ENCODE results near the gene CRYL1. TPM values are rescaled to one million over a fixed set of nuclear protein-coding genes. Genes with fewer than 3 reads are reported as not detected.

The CRYL1 gene
- total RNA-seq, 1 donor from 2014 or later: 3.6 TPM

DNA sequence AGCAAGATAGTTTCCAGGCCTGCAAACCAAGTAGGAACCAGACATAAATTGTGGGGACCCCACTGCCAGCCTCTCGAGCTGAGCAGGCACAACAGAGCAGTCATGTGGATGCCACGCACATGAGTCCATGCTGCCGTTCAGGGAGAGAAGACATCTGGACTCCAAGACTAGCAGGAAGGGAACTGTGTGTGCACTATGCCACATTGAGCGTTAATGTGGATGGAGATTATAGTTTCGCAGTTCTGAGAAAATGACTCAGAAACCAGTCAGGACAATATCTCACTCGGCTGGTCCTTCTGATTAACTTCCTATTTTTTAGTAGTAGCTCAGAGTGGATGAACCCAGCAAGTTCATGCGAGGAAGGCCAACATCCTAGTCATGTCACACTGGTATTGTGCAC is 124.9 kb downstream of the CRYL1 start:
- no peak overlapping the region for H3K4me3 Mint-ChIP-seq
- Histone ChIP-seq H3K9ac (no peak overlapping the region), H3K9me3 (ENCODE audit: low read depth) (no peaks in the 10 kb centered on the region), H4K20me1 (ENCODE audit: low read depth) (no peaks in the 10 kb centered on the region), H3K79me2 (ENCODE audit: low read depth) (no peaks in the 10 kb centered on the region), H3K4me3 (no peak overlapping the region), H3K27me3 (no peaks in the 10 kb centered on the region), H3K4me2 (no peak overlapping the region), H3K4me1 (no peaks in the 10 kb centered on the region), H2AFZ (replicated peaks) (no peak overlapping the region), H3K36me3 (no peaks in the 10 kb centered on the region), H3F3A (ENCODE audit: low read depth) (no peaks in the 10 kb centered on the region), H3K27ac (no peak overlapping the region)
- no peaks in the 10 kb centered on the region for H3K36me3 Mint-ChIP-seq
- H3K27me3 Mint-ChIP-seq (ENCODE audit: insufficient read depth, low read depth): peaks cover 12% of the 10 kb centered on the region
- peaks cover 3% of the 10 kb centered on the region for H3K9me3 Mint-ChIP-seq
- no peak for TF ChIP-seq EZH2phosphoT487 (IDR thresholded peaks at IDR 0.05)
- DNase-seq (ENCODE audit: low spot score): no peak
- H3K27ac Mint-ChIP-seq: no peak overlapping the region
- H3K4me1 Mint-ChIP-seq: no peaks in the 10 kb centered on the region

DNA sequence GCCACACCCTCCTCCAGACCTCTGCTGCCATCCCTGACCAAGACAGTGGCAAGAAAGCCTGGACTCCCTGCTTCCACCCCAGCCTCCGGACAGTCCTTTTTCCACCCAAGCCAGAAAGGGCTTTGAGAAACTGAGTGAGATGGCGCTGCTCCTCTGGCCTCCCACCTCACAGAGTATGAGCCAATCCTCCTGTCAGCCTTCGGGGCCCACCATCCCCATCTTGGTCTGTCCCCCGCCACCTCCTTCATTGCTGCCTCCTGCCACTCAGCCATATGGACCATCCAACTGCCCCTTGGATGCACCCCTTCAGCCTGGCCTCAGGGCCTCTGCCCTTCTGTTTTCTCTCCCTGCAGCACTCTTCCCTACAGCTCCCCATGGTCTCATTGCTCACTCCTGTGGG is 125.7 kb downstream of the CRYL1 start:
- Histone ChIP-seq H3K36me3 (no peaks in the 10 kb centered on the region), H3K4me3 (no peak overlapping the region), H3K27me3 (no peaks in the 10 kb centered on the region), H3F3A (ENCODE audit: low read depth) (no peaks in the 10 kb centered on the region), H3K9ac (no peak overlapping the region), H3K4me2 (no peak overlapping the region), H3K79me2 (ENCODE audit: low read depth) (no peaks in the 10 kb centered on the region), H3K27ac (no peak overlapping the region), H3K9me3 (ENCODE audit: low read depth) (no peaks in the 10 kb centered on the region), H2AFZ (replicated peaks) (no peak overlapping the region), H3K4me1 (no peaks in the 10 kb centered on the region), H4K20me1 (ENCODE audit: low read depth) (no peaks in the 10 kb centered on the region)
- peaks cover 4% of the 10 kb centered on the region for H3K9me3 Mint-ChIP-seq
- DNase-seq (ENCODE audit: low spot score): no peak
- H3K27ac Mint-ChIP-seq: no peak overlapping the region
- no peaks in the 10 kb centered on the region for H3K36me3 Mint-ChIP-seq
- H3K4me3 Mint-ChIP-seq: no peak overlapping the region
- H3K4me1 Mint-ChIP-seq: no peaks in the 10 kb centered on the region
- H3K27me3 Mint-ChIP-seq (ENCODE audit: insufficient read depth, low read depth): peaks cover 12% of the 10 kb centered on the region
- TF ChIP-seq EZH2phosphoT487 (IDR thresholded peaks at IDR 0.05) (no peak), EZH2 (IDR thresholded peaks at IDR 0.05) (no peak)
- TF ChIP-seq, protein P1, sequence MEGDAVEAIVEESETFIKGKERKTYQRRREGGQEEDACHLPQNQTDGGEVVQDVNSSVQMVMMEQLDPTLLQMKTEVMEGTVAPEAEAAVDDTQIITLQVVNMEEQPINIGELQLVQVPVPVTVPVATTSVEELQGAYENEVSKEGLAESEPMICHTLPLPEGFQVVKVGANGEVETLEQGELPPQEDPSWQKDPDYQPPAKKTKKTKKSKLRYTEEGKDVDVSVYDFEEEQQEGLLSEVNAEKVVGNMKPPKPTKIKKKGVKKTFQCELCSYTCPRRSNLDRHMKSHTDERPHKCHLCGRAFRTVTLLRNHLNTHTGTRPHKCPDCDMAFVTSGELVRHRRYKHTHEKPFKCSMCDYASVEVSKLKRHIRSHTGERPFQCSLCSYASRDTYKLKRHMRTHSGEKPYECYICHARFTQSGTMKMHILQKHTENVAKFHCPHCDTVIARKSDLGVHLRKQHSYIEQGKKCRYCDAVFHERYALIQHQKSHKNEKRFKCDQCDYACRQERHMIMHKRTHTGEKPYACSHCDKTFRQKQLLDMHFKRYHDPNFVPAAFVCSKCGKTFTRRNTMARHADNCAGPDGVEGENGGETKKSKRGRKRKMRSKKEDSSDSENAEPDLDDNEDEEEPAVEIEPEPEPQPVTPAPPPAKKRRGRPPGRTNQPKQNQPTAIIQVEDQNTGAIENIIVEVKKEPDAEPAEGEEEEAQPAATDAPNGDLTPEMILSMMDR (IDR thresholded peaks at IDR 0.05): no peak

DNA sequence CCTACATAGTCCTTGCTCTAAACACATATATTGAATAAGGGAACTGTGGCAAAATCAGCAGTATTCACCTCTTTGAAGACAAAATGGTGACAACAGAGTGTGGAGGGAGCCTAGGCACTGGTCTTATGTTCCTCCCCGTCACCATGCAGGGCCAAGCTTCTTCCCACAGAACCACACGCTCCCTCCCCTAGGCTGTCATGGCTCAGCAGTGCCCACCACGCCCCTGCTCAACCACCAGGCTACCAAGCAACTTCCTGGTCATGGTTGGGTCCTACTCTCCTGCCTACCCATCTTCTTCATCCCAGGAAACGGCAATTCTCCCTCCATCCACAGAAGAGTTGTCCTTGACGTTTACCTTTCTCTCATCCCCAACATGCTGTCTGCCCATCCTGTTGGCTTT is 126.1 kb downstream of the CRYL1 start:
- Histone ChIP-seq H2AFZ (replicated peaks) (no peak overlapping the region), H3F3A (ENCODE audit: low read depth) (no peaks in the 10 kb centered on the region), H3K79me2 (ENCODE audit: low read depth) (no peaks in the 10 kb centered on the region), H3K4me2 (no peak overlapping the region), H3K36me3 (no peaks in the 10 kb centered on the region), H3K27me3 (no peaks in the 10 kb centered on the region), H3K27ac (no peak overlapping the region), H3K4me3 (no peak overlapping the region), H3K9me3 (ENCODE audit: low read depth) (no peaks in the 10 kb centered on the region), H3K4me1 (no peaks in the 10 kb centered on the region), H4K20me1 (ENCODE audit: low read depth) (no peaks in the 10 kb centered on the region), H3K9ac (no peak overlapping the region)
- Mint-ChIP-seq H3K36me3 (no peaks in the 10 kb centered on the region), H3K4me1 (no peaks in the 10 kb centered on the region), H3K27ac (no peak overlapping the region), H3K4me3 (no peak overlapping the region), H3K9me3 (peaks cover 4% of the 10 kb centered on the region), H3K27me3 (ENCODE audit: insufficient read depth, low read depth) (peaks cover 12% of the 10 kb centered on the region)
- TF ChIP-seq, protein P1 (IDR thresholded peaks at IDR 0.05): no peak
- TF ChIP-seq EZH2 (IDR thresholded peaks at IDR 0.05) (no peak), EZH2phosphoT487 (IDR thresholded peaks at IDR 0.05) (no peak)
- no peak for DNase-seq (ENCODE audit: low spot score)

DNA sequence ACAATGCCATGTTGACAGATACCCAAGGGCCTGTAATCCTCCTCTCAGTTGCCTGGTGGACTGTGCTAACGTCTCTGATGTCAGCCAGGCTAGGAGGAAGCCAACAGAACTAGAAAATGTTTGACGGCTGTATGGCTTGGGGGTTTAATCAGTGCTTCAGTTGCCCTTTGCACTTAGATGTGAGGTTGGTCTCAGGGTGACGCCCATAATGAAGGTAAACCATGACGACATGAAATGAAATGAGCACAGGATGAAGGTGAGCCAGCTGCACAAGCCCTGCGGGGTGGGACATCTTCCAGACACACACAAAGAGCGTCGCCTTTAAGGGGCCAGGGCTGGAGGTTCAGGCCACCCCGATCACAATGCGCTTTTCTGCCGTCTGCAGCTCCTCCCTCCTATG is 127.2 kb downstream of the CRYL1 start:
- H3K36me3 Mint-ChIP-seq: no peaks in the 10 kb centered on the region
- H3K4me3 Mint-ChIP-seq: no peak overlapping the region
- H2AFZ ChIP-seq (replicated peaks): no peak overlapping the region
- no peaks in the 10 kb centered on the region for H3K79me2 ChIP-seq (ENCODE audit: low read depth)
- no peak overlapping the region for H3K4me3 ChIP-seq
- no peaks in the 10 kb centered on the region for H3K4me1 Mint-ChIP-seq
- H3K9me3 Mint-ChIP-seq: peaks cover 4% of the 10 kb centered on the region
- TF ChIP-seq EZH2 (IDR thresholded peaks at IDR 0.05) (no peak), EZH2phosphoT487 (IDR thresholded peaks at IDR 0.05) (no peak)
- TF ChIP-seq, protein P1 (IDR thresholded peaks at IDR 0.05): no peak
- H3K9me3 ChIP-seq (ENCODE audit: low read depth): no peaks in the 10 kb centered on the region
- no peaks in the 10 kb centered on the region for H3K36me3 ChIP-seq
- H3F3A ChIP-seq (ENCODE audit: low read depth): no peaks in the 10 kb centered on the region
- no peak overlapping the region for H3K27ac ChIP-seq
- no peaks in the 10 kb centered on the region for H3K4me1 ChIP-seq
- no peaks in the 10 kb centered on the region for H4K20me1 ChIP-seq (ENCODE audit: low read depth)
- no peak for DNase-seq (ENCODE audit: low spot score)
- no peak overlapping the region for H3K27ac Mint-ChIP-seq
- no peak overlapping the region for H3K9ac ChIP-seq
- no peaks in the 10 kb centered on the region for H3K27me3 ChIP-seq
- no peak overlapping the region for H3K4me2 ChIP-seq
- peaks cover 11% of the 10 kb centered on the region for H3K27me3 Mint-ChIP-seq (ENCODE audit: insufficient read depth, low read depth)

All from neural progenitor cell (in vitro differentiated cells).